Ishikawa (cell line): ENCODE measurements around the gene GALP.

ENCODE experiments used
- CEBPB ChIP-seq: IDR thresholded peaks from 2 replicates; pipeline ENCODE4 v1.6.1; 2012
- CREB1 ChIP-seq: IDR thresholded peaks from 2 replicates; pipeline ENCODE4 v1.6.1; 2012; ENCODE audit warnings: low read depth
- EGR1 ChIP-seq: IDR thresholded peaks from 2 replicates; pipeline ENCODE4 v1.6.1; 2012
- EP300 ChIP-seq: IDR thresholded peaks from 2 replicates; pipeline ENCODE4 v1.6.1; 2012; ENCODE audit warnings: borderline replicate concordance
- FOXM1 ChIP-seq: IDR thresholded peaks from 2 replicates; pipeline ENCODE4 v1.6.1; 2012; ENCODE audit warnings: low read depth, borderline replicate concordance
- NFIC ChIP-seq: IDR thresholded peaks from 2 replicates; pipeline ENCODE4 v1.6.1; 2012
- RAD21 ChIP-seq: IDR thresholded peaks from 2 replicates; pipeline ENCODE4 v1.6.1; 2012; ENCODE audit warnings: low read depth
- TAF1 ChIP-seq: IDR thresholded peaks from 2 replicates; pipeline ENCODE4 v1.6.1; 2012; ENCODE audit warnings: low read depth, mild to moderate bottlenecking
- TCF12 ChIP-seq: IDR thresholded peaks from 2 replicates; pipeline ENCODE4 v1.6.1; 2012; ENCODE audit warnings: low read depth
- TEAD4 ChIP-seq: IDR thresholded peaks from 2 replicates; pipeline ENCODE4 v1.6.1; 2012
- YY1 ChIP-seq: IDR thresholded peaks from 2 replicates; pipeline ENCODE4 v1.6.1; 2012; ENCODE audit warnings: low read depth
- ZBTB7A ChIP-seq: IDR thresholded peaks from 2 replicates; pipeline ENCODE4 v1.6.1; 2012; ENCODE audit warnings: low read depth
- TF ChIP-seq, protein P1 (sequence below): IDR thresholded peaks from 2 replicates; pipeline ENCODE4 v1.6.1; 2012
- TF ChIP-seq, protein P2 (sequence below): IDR thresholded peaks from 2 replicates; pipeline ENCODE4 v1.6.1; 2012
- TF ChIP-seq, protein P3 (sequence below): IDR thresholded peaks from 2 replicates; pipeline ENCODE4 v1.6.1; 2012; ENCODE audit warnings: low read depth, mild to moderate bottlenecking

The GALP gene

DNA sequence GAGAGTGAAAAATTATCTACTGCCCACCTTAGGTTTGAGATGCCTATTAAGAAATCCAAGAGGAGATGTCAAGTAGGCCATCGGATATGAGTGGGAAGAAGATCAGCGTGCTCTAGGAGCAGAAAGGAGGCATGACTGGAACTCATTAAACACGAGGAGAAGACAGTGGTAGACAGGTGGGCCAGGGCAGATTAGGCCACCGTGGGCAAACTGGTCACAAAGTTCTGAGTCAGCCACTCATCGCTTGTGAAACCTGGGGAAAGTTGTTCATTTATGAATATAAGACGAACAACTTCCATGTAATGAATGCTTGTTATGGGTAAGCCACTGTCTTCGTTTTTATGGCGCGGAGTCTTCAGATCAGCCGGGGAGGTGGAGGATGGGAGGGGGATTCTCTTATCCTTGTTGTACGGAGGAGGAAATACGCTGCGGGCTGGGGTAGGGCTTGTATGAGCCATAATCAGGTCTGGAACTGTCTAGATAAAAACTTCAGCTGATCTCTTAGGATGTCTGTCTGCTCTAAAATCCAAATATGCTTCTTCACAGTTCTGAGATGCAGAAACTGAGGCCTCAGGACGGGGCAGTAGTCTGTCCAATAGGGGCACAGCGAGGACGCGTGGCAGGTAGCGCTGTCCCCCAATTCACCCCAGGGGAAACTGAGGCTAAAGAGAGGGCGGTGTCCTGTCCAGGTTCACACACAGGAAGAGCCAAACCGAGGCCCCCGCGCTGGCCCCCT is 35.8 kb upstream of the GALP start:
- 0 out of 2 replicates have a peak, but pooled peaks have one; percentile 52 for TF ChIP-seq ZBTB7A
- TF ChIP-seq RAD21: no peak
- TF ChIP-seq EP300: no peak
- no peak for TF ChIP-seq YY1
- no peak for TF ChIP-seq NFIC
- no peak for TF ChIP-seq FOXM1

DNA sequence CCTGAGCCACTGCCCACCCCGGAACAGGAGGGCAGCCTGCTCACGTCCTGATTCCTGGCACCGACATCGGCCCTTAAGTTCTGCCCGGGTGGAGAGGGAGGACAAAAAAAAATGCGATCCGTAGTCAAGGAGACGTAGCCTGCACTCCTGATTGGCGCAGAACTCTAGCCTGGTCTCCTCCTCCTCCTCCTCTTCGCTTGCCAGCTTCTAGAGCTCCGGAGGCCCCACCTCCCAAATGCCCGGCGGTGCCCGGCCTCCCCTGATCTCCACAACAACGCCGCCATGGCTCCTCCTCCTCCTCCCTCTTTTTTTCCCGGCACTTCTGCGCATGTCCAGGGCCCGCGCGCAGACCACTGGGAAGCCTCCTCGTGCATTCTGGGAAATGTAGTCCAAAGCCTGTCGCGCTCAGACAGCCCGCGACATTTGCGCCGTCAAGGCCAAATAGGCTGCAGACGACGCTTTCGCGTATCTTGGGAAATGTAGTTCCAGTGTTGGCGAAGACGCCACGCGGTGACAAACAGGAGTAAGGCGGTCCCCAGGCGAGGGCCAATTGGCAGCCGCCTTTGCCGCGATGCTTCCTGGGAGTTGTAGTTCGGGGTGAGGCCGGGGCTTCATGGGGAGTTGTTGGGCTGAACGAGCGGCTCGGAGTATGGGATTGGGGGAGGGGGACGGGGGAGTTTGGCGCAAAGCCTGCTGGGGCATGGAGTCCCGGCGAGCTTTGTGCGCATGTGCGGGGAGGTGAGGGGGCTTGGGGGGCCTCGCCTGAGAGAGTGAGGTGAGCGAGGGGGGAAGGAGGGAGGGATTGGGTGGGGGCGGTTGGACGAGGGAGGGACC is 35.0 kb upstream of the GALP start, which contains the start of gene ZNF444:
Gene ZNF444, plus strand, starts transcription at position 705 of the 834 bp plus-strand sequence. CDS start 5,625 bp downstream, outside the sequence.
- TF ChIP-seq TEAD4: no peak
- TF ChIP-seq, protein P1, sequence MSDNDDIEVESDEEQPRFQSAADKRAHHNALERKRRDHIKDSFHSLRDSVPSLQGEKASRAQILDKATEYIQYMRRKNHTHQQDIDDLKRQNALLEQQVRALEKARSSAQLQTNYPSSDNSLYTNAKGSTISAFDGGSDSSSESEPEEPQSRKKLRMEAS: peak; percentile 60
- TF ChIP-seq FOXM1: no peak
- 0 out of 2 replicates have a peak, but pooled peaks have one; percentile 17 for TF ChIP-seq EGR1
- TF ChIP-seq NFIC: peak; percentile 35; the same call in 1 of the 2 replicates
- peak; percentile 78 for TF ChIP-seq CREB1
- TF ChIP-seq ZBTB7A: 0 out of 2 replicates have a peak, but pooled peaks have one; percentile 60
- peak; percentile 86 for TF ChIP-seq YY1
- TF ChIP-seq CEBPB: no peak
- TF ChIP-seq RAD21: no peak; the same call in 1 of the 2 replicates
- peak; percentile 52 for TF ChIP-seq TCF12
- TF ChIP-seq EP300: no peak
- TF ChIP-seq TAF1: no peak
- TF ChIP-seq, protein P2, sequence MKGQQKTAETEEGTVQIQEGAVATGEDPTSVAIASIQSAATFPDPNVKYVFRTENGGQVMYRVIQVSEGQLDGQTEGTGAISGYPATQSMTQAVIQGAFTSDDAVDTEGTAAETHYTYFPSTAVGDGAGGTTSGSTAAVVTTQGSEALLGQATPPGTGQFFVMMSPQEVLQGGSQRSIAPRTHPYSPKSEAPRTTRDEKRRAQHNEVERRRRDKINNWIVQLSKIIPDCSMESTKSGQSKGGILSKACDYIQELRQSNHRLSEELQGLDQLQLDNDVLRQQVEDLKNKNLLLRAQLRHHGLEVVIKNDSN: peak; percentile 10; the same call in 1 of the 2 replicates
- TF ChIP-seq, protein P3, sequence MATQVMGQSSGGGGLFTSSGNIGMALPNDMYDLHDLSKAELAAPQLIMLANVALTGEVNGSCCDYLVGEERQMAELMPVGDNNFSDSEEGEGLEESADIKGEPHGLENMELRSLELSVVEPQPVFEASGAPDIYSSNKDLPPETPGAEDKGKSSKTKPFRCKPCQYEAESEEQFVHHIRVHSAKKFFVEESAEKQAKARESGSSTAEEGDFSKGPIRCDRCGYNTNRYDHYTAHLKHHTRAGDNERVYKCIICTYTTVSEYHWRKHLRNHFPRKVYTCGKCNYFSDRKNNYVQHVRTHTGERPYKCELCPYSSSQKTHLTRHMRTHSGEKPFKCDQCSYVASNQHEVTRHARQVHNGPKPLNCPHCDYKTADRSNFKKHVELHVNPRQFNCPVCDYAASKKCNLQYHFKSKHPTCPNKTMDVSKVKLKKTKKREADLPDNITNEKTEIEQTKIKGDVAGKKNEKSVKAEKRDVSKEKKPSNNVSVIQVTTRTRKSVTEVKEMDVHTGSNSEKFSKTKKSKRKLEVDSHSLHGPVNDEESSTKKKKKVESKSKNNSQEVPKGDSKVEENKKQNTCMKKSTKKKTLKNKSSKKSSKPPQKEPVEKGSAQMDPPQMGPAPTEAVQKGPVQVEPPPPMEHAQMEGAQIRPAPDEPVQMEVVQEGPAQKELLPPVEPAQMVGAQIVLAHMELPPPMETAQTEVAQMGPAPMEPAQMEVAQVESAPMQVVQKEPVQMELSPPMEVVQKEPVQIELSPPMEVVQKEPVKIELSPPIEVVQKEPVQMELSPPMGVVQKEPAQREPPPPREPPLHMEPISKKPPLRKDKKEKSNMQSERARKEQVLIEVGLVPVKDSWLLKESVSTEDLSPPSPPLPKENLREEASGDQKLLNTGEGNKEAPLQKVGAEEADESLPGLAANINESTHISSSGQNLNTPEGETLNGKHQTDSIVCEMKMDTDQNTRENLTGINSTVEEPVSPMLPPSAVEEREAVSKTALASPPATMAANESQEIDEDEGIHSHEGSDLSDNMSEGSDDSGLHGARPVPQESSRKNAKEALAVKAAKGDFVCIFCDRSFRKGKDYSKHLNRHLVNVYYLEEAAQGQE: no peak

DNA sequence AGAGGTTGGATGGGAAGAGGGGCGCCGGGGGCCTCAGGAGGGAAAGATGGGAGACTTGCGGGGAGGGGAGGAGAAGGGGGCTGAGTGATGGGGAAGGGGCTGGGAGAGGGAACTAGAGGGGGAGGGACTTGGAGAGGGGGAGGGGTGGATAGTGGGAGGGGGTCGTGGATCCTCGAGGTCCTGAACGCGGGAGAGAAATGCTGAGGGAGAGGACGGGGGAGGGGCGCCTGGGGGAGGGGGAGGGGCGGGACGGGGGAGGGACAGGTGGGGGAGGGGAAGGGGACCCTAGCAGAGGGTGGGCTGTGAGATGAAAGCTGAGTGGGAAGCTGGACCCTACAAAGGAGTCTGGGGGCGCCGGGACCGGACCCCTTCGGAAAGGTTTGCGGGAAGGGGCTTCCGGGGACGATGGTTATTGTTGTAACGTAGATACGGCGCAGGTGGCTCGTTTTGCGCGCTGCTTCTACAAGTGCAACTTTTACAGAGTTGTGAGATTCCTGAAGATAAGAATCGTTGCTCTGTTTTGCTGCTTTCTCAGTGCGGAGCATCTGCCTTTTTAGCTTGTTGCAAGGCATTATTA is 34.3 kb upstream of the GALP start:
- TF ChIP-seq CREB1: no peak
- TF ChIP-seq, protein P1: no peak
- TF ChIP-seq NFIC: no peak
- 0 out of 2 replicates have a peak, but pooled peaks have one; percentile 22 for TF ChIP-seq ZBTB7A
- TF ChIP-seq TAF1: no peak
- TF ChIP-seq TCF12: no peak
- TF ChIP-seq FOXM1: no peak

DNA sequence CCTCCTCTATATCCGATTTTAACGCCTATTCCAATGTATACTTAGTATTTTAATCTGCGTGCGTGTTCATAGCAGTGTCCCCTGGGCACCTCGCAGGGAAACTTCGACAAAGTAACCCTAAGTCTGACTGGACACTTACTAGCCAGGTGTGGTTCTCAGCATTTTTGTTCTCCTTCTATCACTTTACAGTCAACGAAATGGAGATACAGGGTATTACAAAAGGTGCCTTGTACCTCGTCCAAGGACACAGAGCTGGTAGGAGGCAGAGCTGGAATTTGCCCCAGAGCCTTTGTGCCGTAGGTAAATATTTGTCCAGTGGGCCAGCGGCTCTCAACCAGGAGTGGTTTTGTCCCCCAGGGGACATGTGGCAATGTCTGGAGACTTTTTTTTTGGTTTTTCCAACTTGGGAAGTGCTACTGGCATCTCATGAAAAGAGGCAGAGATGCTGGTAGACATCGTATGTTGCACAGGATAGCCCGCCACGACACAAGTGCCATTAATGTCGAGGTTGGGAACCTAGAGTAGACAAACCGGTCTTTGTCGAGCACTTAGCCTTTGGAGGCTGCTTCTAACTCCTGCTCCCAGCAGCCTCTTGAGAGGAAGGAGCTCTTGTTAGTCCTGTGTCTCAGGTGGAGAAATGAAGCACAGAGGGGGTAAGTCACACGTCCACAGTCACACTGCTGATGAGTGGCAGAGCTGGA is 33.6 kb upstream of the GALP start:
- TF ChIP-seq TAF1: no peak
- TF ChIP-seq, protein P2: no peak
- TF ChIP-seq CEBPB: no peak
- no peak for TF ChIP-seq FOXM1
- TF ChIP-seq EP300: no peak
- no peak for TF ChIP-seq ZBTB7A
- no peak for TF ChIP-seq TEAD4
- TF ChIP-seq RAD21: no peak
- TF ChIP-seq TCF12: no peak
- no peak for TF ChIP-seq CREB1

DNA sequence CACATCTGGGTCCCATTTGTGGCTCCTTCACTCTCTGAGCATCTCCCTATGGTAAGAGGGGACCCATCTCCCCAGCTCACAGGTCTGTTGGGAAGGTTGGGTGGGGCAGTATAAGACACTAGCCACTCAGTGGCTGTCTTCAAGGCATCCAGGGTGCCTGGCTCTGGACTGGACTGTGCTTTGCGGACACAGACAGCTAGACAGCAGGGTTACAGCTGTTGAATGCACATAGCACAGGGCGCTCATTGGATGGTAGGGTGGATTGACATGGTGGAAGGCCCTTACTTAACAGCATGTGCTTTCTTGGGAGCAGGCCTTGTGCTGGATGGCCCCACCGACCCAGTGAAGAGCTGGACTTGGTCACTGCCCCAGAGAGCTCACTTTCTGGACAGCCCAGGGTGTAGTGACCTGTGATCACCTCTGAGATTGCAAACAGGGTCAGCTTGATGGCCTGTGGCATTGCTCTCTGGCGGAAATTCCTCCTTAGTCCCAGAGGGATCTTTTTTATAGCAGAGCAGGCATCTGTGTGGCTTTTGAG is 32.8 kb upstream of the GALP start:
- no peak for TF ChIP-seq RAD21
- no peak for TF ChIP-seq CREB1
- no peak for TF ChIP-seq YY1
- TF ChIP-seq TCF12: no peak
- TF ChIP-seq TAF1: no peak
- no peak for TF ChIP-seq ZBTB7A
- no peak for TF ChIP-seq FOXM1
- TF ChIP-seq EP300: no peak
- no peak for TF ChIP-seq NFIC
- TF ChIP-seq, protein P1: no peak
- TF ChIP-seq, protein P3: no peak
- no peak for TF ChIP-seq TEAD4
- TF ChIP-seq EGR1: no peak
- TF ChIP-seq CEBPB: no peak
- TF ChIP-seq, protein P2: no peak
